HG02943 (cell line): ENCODE measurements around the gene THSD7B.
"Not testable (repeated sequence)": the region's sequence is repeated elsewhere in the genome, so short reads cannot be mapped to it uniquely, and the experiment has no call there.

ENCODE experiments used
- ATAC-seq: cut with Tn5 transposase; IDR thresholded peaks from one replicate; pipeline ENCODE4 v1.9.1; 2021; ENCODE audit warnings: mild to moderate bottlenecking, low read depth, moderate library complexity; ENCODE audit not compliant: unreplicated experiment

THSD7B gene

GRCh38 chr2:137316075-137316474 is 550.7 kb downstream of the THSD7B start:
- ATAC-seq: no peak

GRCh38 chr2:137321566-137321965 is 556.2 kb downstream of the THSD7B start:
- ATAC-seq: no peak

- ATAC-seq: not testable (repeated sequence)
These were observed 566.2 kb downstream of the THSD7B start for GRCh38 chr2:137331562-137331961.

- ATAC-seq: no peak
These were observed 568.2 kb downstream of the THSD7B start for GRCh38 chr2:137333386-137334165.

- no peak for ATAC-seq
These were observed 570.7 kb downstream of the THSD7B start for GRCh38 chr2:137336067-137336466.

DNA sequence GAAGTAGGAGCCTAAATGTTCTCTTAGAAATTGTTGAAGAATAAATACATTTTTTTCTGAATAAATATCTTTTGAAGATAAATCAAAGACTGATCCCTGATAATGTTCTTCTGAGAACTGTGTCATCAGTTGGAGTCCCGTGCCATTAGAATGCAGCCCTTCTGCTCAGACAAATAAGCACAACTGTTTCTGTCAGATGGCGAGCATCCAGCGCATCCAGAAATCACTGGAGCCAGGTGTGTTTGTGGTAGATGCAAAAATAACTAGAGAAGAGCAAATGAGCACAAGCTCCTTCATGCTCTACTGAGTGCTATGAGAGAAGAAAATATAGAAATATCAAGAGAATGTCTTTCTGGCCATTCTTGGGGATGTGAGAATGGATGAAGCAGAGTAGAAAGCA is 573.7 kb downstream of the THSD7B start:
- no peak for ATAC-seq

- no peak for ATAC-seq
These were observed 580.6 kb downstream of the THSD7B start for GRCh38 chr2:137345994-137346393.

- ATAC-seq: no peak
These were observed 583.0 kb downstream of the THSD7B start for GRCh38 chr2:137348301-137348700.

GRCh38 chr2:137357634-137358033 is 592.3 kb downstream of the THSD7B start:
- ATAC-seq: no peak

- no peak for ATAC-seq
These were observed 602.0 kb downstream of the THSD7B start for GRCh38 chr2:137367361-137367760.

- no peak for ATAC-seq
These were observed 603.8 kb downstream of the THSD7B start for GRCh38 chr2:137369106-137369505.

- no peak for ATAC-seq
These were observed 613.8 kb downstream of the THSD7B start for GRCh38 chr2:137379186-137379585.

DNA sequence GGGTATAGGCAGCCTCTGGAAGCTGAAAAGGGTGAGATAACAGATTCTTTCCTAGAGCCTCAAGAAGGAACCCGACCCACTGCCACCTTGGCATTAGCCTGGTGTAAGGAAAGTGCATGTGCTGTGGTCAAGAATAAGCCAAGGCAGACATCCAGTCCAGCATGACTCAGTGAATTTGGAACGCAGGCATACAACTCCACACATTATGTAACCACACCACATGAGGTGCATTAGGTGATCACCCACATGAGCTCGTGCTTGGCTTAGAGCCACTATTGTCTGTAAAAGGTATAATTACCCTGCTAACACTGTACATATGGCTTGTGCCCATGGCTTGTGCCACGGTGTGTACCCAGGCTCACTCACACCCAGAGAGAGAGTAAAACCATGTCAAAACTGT is 615.3 kb downstream of the THSD7B start:
- no peak for ATAC-seq

DNA sequence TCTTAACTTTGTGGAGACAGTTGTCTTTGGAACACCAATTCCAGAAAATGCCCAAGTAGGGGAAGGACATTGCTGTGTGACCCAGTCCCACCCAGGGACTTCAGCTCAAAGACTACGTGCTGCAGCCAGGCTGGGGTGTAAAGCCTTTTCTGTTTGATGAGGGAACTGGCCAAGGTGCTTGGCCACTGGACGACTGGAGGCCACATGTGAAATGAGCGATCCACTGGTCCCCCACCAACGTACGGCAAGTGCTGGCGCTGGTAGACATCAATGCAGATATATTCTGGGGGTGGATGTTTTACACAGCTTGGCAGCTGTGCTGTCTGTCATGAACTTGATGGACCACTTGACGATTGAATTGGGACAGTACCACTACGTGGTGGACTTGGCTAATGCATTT is 616.4 kb downstream of the THSD7B start:
- no peak for ATAC-seq

GRCh38 chr2:137383391-137383790 is 618.0 kb downstream of the THSD7B start:
- no peak for ATAC-seq

DNA sequence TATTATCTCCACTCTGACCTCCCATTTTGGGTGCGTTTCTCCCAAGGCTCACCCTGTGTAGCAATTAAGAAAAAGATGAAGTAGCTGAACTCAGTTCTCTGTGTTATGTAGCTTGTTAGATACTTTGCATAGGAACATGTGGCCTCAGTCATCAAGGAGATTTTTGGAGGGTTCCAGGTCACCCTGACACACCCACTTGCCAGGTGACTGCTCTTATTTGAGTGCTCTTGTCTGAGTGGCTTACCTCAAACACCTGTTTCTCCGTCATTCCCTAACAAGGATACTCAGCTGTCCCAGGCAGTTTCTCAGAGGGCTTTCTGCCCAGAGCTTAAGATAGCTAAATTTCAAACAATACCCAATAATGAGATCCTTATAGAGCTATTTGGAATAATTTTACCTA is 621.7 kb downstream of the THSD7B start:
- ATAC-seq: no peak

- ATAC-seq: no peak
These were observed 640.2 kb downstream of the THSD7B start for GRCh38 chr2:137405496-137405895.

- ATAC-seq: no peak
These were observed 646.2 kb downstream of the THSD7B start for GRCh38 chr2:137411585-137411984.

DNA sequence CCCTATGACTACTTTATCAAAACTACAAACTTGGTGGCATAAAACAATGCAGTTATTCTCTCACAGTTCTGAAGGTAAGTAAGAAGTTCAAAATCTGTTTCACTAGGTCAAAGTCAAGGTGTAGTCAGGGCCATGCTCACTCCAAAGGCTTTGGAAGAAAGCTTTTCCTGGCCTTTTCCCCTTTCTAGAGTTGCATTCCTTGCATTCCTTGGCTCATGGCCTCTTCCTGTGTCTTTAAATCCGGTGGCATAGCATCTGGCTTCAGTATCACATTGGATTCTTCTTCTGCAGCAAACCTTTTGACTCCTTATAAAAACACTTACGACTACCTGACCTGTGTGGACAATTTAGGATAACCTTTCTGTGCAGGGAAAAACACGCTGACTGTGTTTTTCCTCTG is 655.4 kb downstream of the THSD7B start:
- no peak for ATAC-seq

DNA sequence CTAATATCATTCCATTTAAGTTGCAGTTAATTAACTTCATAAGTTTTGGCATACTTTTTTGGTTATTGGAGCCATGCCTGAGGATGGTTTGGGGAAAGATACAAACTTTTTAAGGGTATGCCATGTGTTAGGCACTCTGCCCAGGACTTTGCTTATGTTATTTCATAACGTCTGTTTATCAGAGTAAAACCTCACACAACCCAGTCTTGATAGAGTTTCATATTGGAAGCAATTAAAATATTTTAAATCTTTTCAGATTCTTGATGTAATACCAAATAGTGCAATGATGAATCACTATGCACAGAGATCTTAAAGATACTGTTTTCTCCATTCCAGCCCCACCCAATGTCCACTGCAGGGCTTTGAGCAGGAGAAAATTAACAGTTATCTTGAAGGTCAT is 669.8 kb downstream of the THSD7B start:
- no peak for ATAC-seq

GRCh38 chr2:137437386-137437785 is 672.0 kb downstream of the THSD7B start:
- ATAC-seq: no peak

DNA sequence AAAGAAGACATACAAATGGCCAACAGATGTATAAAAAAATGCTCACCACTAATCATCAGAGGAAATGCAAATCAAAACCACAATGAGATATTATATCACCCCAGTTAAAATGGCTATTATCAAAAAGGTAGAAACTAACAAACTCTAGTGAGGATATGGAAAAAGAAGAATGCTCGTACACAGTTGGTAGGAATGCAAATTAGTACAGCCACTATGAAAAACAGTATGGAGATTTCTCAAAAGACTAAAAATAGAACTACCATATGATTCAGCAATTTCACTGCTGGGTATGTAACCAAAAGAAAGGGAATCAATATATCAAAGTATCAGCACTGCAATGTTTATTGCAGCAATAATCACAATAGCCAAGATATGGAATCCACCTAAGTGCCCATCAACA is 679.6 kb downstream of the THSD7B start:
- no peak for ATAC-seq

DNA sequence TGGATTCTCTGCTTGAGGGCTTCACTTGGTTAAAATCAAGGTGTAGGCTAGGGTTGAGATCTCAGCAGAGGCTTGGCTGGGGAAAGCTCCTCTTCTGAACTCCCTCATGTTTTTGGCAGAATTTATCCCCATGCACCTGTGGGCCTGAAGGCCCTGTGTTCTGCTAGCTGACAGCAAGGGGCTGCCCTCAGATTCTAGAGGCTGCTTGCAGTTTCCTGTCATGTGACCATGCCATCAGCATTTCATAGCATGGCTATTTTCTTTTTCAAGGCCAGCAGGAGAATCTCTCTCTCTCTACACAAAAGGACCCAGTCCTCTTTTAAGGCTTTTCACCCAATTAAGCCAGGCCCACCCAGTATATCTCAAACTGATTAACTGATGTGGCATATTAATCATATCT is 684.1 kb downstream of the THSD7B start:
- no peak for ATAC-seq
